ENCODE measurements around the gene UACA. TPM values are rescaled to one million over a fixed set of nuclear protein-coding genes. Genes with fewer than 3 reads are reported as not detected.

Gene UACA
- total RNA-seq, 1 donor from 2014 or later: 39.7 TPM

DNA sequence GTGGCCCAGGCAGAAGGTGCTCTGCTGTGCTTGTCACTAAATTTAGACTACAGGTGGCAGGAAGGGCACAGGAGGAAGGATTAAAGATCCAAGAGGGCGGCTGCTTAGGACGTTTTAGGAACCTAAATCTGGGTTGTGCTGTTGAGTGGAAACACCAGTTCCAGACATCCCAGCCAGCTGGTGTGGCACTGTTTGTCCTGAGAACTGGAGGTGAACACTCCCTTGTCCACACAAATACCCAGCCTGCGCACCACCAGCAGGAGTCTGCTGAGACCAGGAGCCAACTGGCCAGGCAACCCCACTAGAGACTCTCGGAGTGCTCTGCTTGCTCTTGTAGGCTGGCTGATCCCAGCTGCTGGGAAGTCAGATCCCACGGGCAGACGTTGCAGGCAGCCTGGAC is 30.3 kb upstream of the UACA start:
- DNase-seq (ENCODE audit: low read depth): no peak
- no peak overlapping the region for H3K4me3 ChIP-seq (ENCODE audit: low read depth, low read length)
- TF ChIP-seq CTCF (conservative IDR thresholded peaks at IDR 0.05; ENCODE audit: low read depth, low read length): no peak

DNA sequence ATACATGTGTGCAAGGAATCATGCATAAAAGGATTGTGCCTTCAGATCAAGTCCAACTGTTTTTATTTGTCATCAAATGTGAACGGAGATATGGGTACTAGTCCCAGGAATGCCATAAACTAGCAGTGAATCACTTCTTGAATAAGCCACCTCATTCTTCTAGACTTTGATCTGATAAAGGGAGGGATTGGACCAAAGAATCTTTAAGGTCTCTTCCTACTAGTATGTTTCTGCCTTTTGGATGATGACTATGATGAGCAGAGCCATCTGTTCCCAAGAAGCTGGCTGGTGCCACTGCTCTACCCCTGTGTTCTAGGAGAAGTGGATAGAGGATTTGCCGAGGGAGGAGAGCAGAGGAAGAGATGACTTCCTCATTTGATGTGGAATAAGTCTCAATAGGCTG is 28.8 kb upstream of the UACA start:
- peak; percentile 73 for DNase-seq (ENCODE audit: low read depth)
- TF ChIP-seq CTCF (conservative IDR thresholded peaks at IDR 0.05; ENCODE audit: low read depth, low read length): no peak
- H3K4me3 ChIP-seq (ENCODE audit: low read depth, low read length): no peak overlapping the region

GRCh38 chr15:70791259-70791658 is 27.9 kb upstream of the UACA start:
- H3K4me3 ChIP-seq (ENCODE audit: low read depth, low read length): no peak overlapping the region
- no peak for DNase-seq (ENCODE audit: low read depth)
- peak; percentile 27 for TF ChIP-seq CTCF (conservative IDR thresholded peaks at IDR 0.05; ENCODE audit: low read depth, low read length)

- DNase-seq (ENCODE audit: low read depth): no peak
- TF ChIP-seq CTCF (conservative IDR thresholded peaks at IDR 0.05; ENCODE audit: low read depth, low read length): no peak
- no peak overlapping the region for H3K4me3 ChIP-seq (ENCODE audit: low read depth, low read length)
Measured at GRCh38 chr15:70789213-70789612, 25.9 kb upstream of the UACA start.

DNA sequence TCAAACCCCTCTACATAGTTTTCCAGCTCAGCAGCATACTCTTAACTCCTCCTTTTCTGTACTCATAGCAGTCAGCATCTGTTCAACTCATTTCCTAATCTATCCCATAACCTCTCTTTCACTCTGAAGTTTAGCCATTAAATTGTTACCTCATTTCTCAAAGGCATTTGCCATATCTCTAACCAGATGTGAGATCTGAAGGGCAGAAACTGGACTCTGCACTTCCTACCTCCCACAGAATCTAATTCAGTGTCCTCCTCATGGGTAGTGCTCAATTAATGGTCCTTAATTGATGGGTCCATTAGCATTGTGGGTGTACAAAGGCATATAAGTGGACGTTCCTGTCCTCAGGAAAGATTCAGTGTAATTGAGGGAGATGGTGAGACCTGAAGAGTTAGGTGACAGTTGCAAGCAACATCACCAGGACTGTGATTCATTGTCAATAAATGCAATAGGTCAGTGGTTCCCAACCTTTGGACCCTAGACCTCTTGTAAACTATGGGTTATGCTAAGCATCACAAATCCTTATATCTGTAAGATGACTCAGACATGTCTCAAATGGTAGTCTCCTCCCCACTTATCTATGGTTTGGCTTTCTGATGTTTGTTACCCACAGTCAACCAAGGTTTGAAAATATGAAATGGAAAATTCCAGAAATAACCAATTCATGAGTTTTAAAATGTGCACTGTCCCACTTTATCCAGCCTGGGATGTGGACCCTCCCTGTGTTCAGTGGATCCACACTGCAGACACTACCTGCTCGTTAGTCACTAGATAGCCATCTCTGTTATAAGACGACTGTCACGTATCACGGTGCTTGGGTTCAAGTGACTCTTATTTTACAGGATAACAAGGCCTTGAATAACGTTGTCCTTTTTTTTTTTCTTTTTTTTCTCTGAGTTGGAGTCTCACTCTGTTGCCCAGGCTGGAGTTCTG is 25.0 kb upstream of the UACA start:
- no peak for DNase-seq (ENCODE audit: low read depth)
- H3K4me3 ChIP-seq (ENCODE audit: low read depth, low read length): no peak overlapping the region
- TF ChIP-seq CTCF (conservative IDR thresholded peaks at IDR 0.05; ENCODE audit: low read depth, low read length): no peak

- no peak for TF ChIP-seq CTCF (conservative IDR thresholded peaks at IDR 0.05; ENCODE audit: low read depth, low read length)
- H3K4me3 ChIP-seq (ENCODE audit: low read depth, low read length): no peak overlapping the region
- no peak for DNase-seq (ENCODE audit: low read depth)
Measured at GRCh38 chr15:70786996-70787395, 23.6 kb upstream of the UACA start.

DNA sequence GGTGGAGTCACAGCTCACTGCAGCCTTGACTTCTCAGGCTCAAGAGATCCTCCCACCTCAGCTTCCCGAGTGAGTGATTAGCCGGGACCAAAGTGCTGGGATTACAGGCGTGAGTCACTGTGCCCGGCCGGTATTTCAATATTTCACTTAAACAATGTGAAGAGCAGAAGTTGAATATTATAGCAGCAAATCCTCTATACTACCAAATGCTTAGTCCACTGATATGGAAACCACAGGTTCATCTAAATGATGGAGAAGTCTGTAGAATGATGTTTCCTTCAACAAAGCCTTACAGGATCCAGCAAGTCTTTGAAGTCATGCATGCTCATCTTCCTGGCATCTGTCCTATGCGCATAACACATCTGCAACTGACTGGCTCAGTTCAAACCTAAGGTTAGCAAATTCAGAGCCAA is 20.3 kb upstream of the UACA start:
- no peak for TF ChIP-seq CTCF (conservative IDR thresholded peaks at IDR 0.05; ENCODE audit: low read depth, low read length)
- H3K4me3 ChIP-seq (ENCODE audit: low read depth, low read length): no peak overlapping the region
- DNase-seq (ENCODE audit: low read depth): peak; percentile 68

All from epithelial cell of proximal tubule (primary cell).